LoVo (cell line): ENCODE results near the gene PDE3A.

Experiments
- DNase-seq: peaks from one replicate; pipeline ENCODE4 v3.0.0-alpha.2; 2016; ENCODE audit warnings: low spot score

PDE3A gene

GRCh38 chr12:20424841-20425240 is 56.5 kb downstream of the PDE3A start:
- DNase-seq = no peak

GRCh38 chr12:20426191-20426590 is 57.9 kb downstream of the PDE3A start:
- DNase-seq = no peak

- DNase-seq = no peak
Measured at GRCh38 chr12:20426957-20427356, 58.6 kb downstream of the PDE3A start.

- DNase-seq = no peak
Measured at GRCh38 chr12:20429852-20430251, 61.5 kb downstream of the PDE3A start.

GRCh38 chr12:20432290-20432689 is 64.0 kb downstream of the PDE3A start:
- no peak for DNase-seq

- no peak for DNase-seq
Measured at GRCh38 chr12:20434996-20435395, 66.7 kb downstream of the PDE3A start.

GRCh38 chr12:20436316-20436715 is 68.0 kb downstream of the PDE3A start:
- DNase-seq = no peak

- DNase-seq = no peak
Measured at GRCh38 chr12:20438299-20438779, 70.0 kb downstream of the PDE3A start.

GRCh38 chr12:20439626-20440025 is 71.3 kb downstream of the PDE3A start:
- DNase-seq = no peak

GRCh38 chr12:20440408-20440807 is 72.1 kb downstream of the PDE3A start:
- no peak for DNase-seq

GRCh38 chr12:20442322-20442721 is 74.0 kb downstream of the PDE3A start:
- no peak for DNase-seq

GRCh38 chr12:20443255-20443654 is 74.9 kb downstream of the PDE3A start:
- DNase-seq = no peak

- DNase-seq = no peak
Measured at GRCh38 chr12:20443792-20444191, 75.5 kb downstream of the PDE3A start.

GRCh38 chr12:20444595-20445170 is 76.3 kb downstream of the PDE3A start:
- no peak for DNase-seq

GRCh38 chr12:20445687-20446086 is 77.3 kb downstream of the PDE3A start:
- DNase-seq = no peak

- no peak for DNase-seq
Measured at GRCh38 chr12:20446836-20447235, 78.5 kb downstream of the PDE3A start.

- DNase-seq = no peak
Measured at GRCh38 chr12:20448781-20449180, 80.4 kb downstream of the PDE3A start.

GRCh38 chr12:20450591-20451180 is 82.3 kb downstream of the PDE3A start:
- DNase-seq = no peak

GRCh38 chr12:20451761-20452160 is 83.4 kb downstream of the PDE3A start:
- DNase-seq = no peak

- DNase-seq = no peak
Measured at GRCh38 chr12:20452496-20453010, 84.2 kb downstream of the PDE3A start.

- DNase-seq = no peak
Measured at GRCh38 chr12:20453756-20454310, 85.5 kb downstream of the PDE3A start.

- no peak for DNase-seq
Measured at GRCh38 chr12:20455001-20455706, 86.8 kb downstream of the PDE3A start.

GRCh38 chr12:20457582-20457981 is 89.2 kb downstream of the PDE3A start:
- DNase-seq = no peak
